HepG2 (cell line): ENCODE measurements around the gene GNB3. TPM values are rescaled to one million over a fixed set of nuclear protein-coding genes. Genes with fewer than 3 reads are reported as not detected.

Source experiments
- FOXO1 ChIP-seq: sonication (generic); formaldehyde crosslinking; IDR thresholded peaks from 2 replicates; pipeline ENCODE4 v1.4.0; 2020; ENCODE audit warnings: missing genetic modification reagents
- HOXA7 ChIP-seq: sonication (generic); formaldehyde crosslinking; IDR thresholded peaks from 2 replicates; pipeline ENCODE4 v1.8.1; 2022; ENCODE audit warnings: mild to moderate bottlenecking, missing genetic modification reagents, moderate library complexity
- MIXL1 ChIP-seq: IDR thresholded peaks from 2 replicates; pipeline ENCODE4 v1.6.1; 2016
- NFKBIZ ChIP-seq: IDR thresholded peaks from 2 replicates; pipeline ENCODE4 v1.6.1; 2018; ENCODE audit warnings: missing genetic modification reagents, missing compliant biosample characterization
- REL ChIP-seq: sonication (generic); formaldehyde crosslinking; conservative IDR thresholded peaks from 2 replicates; pipeline ENCODE4 v1.8.0; 2022; ENCODE audit warnings: mild to moderate bottlenecking, missing genetic modification reagents, moderate library complexity
- SCMH1 ChIP-seq: sonication (generic); formaldehyde crosslinking; IDR thresholded peaks from 2 replicates; pipeline ENCODE4 v1.9.0; 2021; ENCODE audit warnings: missing genetic modification reagents, mild to moderate bottlenecking, borderline replicate concordance
- SMAD9 ChIP-seq: sonication (generic); formaldehyde crosslinking; IDR thresholded peaks from 2 replicates; pipeline ENCODE4 v1.5.1; 2020; ENCODE audit warnings: mild to moderate bottlenecking, missing genetic modification reagents
- ZFX ChIP-seq: sonication (generic); formaldehyde crosslinking; IDR thresholded peaks from 2 replicates; pipeline ENCODE4 v1.4.0; 2020; ENCODE audit warnings: mild to moderate bottlenecking, low read depth, missing genetic modification reagents, moderate library complexity
- ZNF446 ChIP-seq: sonication (generic); formaldehyde crosslinking; IDR thresholded peaks from 2 replicates; pipeline ENCODE4 v1.5.0; 2020; ENCODE audit warnings: mild to moderate bottlenecking, missing genetic modification reagents
- ZNF7 ChIP-seq: IDR thresholded peaks from 2 replicates; pipeline ENCODE4 v1.6.1; 2016; ENCODE audit warnings: missing biosample characterization, missing genetic modification reagents
- ZNF703 ChIP-seq: sonication (generic); formaldehyde crosslinking; IDR thresholded peaks from 2 replicates; pipeline ENCODE4 v1.5.1; 2020; ENCODE audit warnings: missing genetic modification reagents, mild to moderate bottlenecking, moderate library complexity, borderline replicate concordance
- ZNF850 ChIP-seq: sonication (generic); formaldehyde crosslinking; conservative IDR thresholded peaks from 2 replicates; pipeline ENCODE4 v1.9.0; 2021; ENCODE audit warnings: mild to moderate bottlenecking, missing genetic modification reagents
- polyA plus RNA-seq, 8 experiments: library from polyadenylated mRNA; depleted of rRNA in 3 of 8; stranded (reverse) in 7 of 8; unstranded in 1 of 8; fragments of >200 nt; fragmentation: Illumina TruSeq in 4 of 8; extraction: Trizol in 4 of 8; gene quantifications; 2 replicates each; pipeline versions ENCODE4 v1.2.1 to v1.2.3, GENCODE V29; 2011 to 2016; ENCODE audit warnings: low read depth in 4 of 8, missing spikeins in 1 of 8, mixed read lengths in 1 of 8; ENCODE audit not compliant: insufficient read depth in 1 of 8
- total RNA-seq, 5 experiments: library from RNA; depleted of rRNA; stranded (reverse); fragments of >200 nt; fragmentation: Illumina TruSeq; extraction: Trizol; gene quantifications; 2 replicates each; pipeline ENCODE4 v1.2.3, GENCODE V29; 2016; ENCODE audit warnings: low read depth in 1 of 5
- TF ChIP-seq, protein P1 (sequence below): sonication (generic); formaldehyde crosslinking; IDR thresholded peaks from 2 replicates; pipeline ENCODE4 v1.8.1; 2023; ENCODE audit warnings: mild to moderate bottlenecking, missing genetic modification reagents
- TF ChIP-seq, protein P2 (sequence below): sonication (generic); formaldehyde crosslinking; IDR thresholded peaks from 2 replicates; pipeline ENCODE4 v1.4.0; 2020; ENCODE audit warnings: missing genetic modification reagents
- TF ChIP-seq, protein P3 (sequence below): sonication (generic); formaldehyde crosslinking; IDR thresholded peaks from 2 replicates; pipeline ENCODE4 v1.8.1; 2023; ENCODE audit warnings: mild to moderate bottlenecking, missing genetic modification reagents
- TF ChIP-seq, protein P4 (sequence below): sonication (generic); formaldehyde crosslinking; IDR thresholded peaks from 2 replicates; pipeline ENCODE4 v1.5.1; 2020; ENCODE audit warnings: mild to moderate bottlenecking, missing genetic modification reagents, borderline replicate concordance
- TF ChIP-seq, protein P5 (sequence below): sonication (generic); formaldehyde crosslinking; IDR thresholded peaks from 2 replicates; pipeline ENCODE4 v1.4.0; 2020; ENCODE audit warnings: mild to moderate bottlenecking, low read depth, missing genetic modification reagents

Gene GNB3
- total and polyA plus RNA-seq, 2 of the 13 experiments (the other 11 are each of a cell fraction or from before 2014, with no cell fraction given): 1.3 to 3.6 TPM

DNA sequence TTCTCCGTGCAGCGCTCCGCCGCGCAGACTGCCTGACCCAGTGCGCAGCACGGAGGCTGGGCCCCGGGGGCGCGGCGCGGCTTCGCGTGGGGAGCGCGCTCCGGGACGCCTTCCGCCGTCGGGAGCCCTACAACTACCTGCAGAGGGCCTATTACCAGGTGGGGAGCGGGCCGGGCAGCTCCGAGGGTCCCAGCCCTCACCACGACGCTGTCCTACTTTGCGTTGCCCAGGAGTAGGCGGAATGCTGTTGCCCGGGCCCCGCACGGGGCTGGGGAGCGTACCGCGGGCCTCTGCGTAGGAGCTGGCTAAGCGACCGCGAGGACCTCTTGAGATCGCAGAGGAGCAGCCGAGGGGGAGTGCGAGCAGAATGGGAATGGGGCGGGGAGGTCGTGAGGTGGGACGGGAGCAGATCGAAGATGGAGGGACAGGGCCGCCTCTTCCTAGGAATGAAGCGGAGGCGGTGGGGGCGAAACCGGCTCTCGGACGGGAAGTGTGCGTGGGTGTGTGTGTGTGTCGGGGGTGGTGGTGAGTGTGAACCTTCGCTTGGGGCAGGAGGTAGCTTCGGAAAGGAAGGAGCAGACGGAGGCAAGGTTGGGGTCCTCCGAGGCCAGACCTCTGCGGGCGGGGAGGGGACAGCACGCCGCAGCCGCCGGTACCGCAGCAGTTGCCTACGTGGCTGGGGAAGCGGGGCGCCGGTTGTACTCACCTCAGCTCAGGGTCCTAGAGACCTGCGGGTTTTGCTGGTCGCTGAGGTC, 11.8 kb upstream of the GNB3 start (continued):
- TF ChIP-seq, protein P1, sequence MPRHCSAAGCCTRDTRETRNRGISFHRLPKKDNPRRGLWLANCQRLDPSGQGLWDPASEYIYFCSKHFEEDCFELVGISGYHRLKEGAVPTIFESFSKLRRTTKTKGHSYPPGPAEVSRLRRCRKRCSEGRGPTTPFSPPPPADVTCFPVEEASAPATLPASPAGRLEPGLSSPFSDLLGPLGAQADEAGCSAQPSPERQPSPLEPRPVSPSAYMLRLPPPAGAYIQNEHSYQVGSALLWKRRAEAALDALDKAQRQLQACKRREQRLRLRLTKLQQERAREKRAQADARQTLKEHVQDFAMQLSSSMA (CRISPR knock-in tag): peak; percentile 71; the same call in 1 of the 2 replicates
- TF ChIP-seq ZNF446: peak; percentile 46; the same call in 1 of the 2 replicates
- peak; percentile 77 for TF ChIP-seq ZFX (CRISPR knock-in tag)
- TF ChIP-seq REL: no peak
- no peak for TF ChIP-seq NFKBIZ
- TF ChIP-seq, protein P2, sequence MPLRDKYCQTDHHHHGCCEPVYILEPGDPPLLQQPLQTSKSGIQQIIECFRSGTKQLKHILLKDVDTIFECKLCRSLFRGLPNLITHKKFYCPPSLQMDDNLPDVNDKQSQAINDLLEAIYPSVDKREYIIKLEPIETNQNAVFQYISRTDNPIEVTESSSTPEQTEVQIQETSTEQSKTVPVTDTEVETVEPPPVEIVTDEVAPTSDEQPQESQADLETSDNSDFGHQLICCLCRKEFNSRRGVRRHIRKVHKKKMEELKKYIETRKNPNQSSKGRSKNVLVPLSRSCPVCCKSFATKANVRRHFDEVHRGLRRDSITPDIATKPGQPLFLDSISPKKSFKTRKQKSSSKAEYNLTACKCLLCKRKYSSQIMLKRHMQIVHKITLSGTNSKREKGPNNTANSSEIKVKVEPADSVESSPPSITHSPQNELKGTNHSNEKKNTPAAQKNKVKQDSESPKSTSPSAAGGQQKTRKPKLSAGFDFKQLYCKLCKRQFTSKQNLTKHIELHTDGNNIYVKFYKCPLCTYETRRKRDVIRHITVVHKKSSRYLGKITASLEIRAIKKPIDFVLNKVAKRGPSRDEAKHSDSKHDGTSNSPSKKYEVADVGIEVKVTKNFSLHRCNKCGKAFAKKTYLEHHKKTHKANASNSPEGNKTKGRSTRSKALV (CRISPR knock-in tag): no peak
- no peak for TF ChIP-seq ZNF7 (CRISPR knock-in tag)
- TF ChIP-seq SCMH1 (CRISPR knock-in tag): no peak
- TF ChIP-seq, protein P3, sequence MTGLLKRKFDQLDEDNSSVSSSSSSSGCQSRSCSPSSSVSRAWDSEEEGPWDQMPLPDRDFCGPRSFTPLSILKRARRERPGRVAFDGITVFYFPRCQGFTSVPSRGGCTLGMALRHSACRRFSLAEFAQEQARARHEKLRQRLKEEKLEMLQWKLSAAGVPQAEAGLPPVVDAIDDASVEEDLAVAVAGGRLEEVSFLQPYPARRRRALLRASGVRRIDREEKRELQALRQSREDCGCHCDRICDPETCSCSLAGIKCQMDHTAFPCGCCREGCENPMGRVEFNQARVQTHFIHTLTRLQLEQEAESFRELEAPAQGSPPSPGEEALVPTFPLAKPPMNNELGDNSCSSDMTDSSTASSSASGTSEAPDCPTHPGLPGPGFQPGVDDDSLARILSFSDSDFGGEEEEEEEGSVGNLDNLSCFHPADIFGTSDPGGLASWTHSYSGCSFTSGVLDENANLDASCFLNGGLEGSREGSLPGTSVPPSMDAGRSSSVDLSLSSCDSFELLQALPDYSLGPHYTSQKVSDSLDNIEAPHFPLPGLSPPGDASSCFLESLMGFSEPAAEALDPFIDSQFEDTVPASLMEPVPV (CRISPR knock-in tag): peak; percentile 62; the same call in 1 of the 2 replicates
- TF ChIP-seq, protein P4, sequence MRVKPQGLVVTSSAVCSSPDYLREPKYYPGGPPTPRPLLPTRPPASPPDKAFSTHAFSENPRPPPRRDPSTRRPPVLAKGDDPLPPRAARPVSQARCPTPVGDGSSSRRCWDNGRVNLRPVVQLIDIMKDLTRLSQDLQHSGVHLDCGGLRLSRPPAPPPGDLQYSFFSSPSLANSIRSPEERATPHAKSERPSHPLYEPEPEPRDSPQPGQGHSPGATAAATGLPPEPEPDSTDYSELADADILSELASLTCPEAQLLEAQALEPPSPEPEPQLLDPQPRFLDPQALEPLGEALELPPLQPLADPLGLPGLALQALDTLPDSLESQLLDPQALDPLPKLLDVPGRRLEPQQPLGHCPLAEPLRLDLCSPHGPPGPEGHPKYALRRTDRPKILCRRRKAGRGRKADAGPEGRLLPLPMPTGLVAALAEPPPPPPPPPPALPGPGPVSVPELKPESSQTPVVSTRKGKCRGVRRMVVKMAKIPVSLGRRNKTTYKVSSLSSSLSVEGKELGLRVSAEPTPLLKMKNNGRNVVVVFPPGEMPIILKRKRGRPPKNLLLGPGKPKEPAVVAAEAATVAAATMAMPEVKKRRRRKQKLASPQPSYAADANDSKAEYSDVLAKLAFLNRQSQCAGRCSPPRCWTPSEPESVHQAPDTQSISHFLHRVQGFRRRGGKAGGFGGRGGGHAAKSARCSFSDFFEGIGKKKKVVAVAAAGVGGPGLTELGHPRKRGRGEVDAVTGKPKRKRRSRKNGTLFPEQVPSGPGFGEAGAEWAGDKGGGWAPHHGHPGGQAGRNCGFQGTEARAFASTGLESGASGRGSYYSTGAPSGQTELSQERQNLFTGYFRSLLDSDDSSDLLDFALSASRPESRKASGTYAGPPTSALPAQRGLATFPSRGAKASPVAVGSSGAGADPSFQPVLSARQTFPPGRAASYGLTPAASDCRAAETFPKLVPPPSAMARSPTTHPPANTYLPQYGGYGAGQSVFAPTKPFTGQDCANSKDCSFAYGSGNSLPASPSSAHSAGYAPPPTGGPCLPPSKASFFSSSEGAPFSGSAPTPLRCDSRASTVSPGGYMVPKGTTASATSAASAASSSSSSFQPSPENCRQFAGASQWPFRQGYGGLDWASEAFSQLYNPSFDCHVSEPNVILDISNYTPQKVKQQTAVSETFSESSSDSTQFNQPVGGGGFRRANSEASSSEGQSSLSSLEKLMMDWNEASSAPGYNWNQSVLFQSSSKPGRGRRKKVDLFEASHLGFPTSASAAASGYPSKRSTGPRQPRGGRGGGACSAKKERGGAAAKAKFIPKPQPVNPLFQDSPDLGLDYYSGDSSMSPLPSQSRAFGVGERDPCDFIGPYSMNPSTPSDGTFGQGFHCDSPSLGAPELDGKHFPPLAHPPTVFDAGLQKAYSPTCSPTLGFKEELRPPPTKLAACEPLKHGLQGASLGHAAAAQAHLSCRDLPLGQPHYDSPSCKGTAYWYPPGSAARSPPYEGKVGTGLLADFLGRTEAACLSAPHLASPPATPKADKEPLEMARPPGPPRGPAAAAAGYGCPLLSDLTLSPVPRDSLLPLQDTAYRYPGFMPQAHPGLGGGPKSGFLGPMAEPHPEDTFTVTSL (CRISPR knock-in tag): 0 out of 2 replicates have a peak, but pooled peaks have one; percentile 55
- no peak; the same call in 1 of the 2 replicates for TF ChIP-seq SMAD9 (CRISPR knock-in tag)
- TF ChIP-seq, protein P5, sequence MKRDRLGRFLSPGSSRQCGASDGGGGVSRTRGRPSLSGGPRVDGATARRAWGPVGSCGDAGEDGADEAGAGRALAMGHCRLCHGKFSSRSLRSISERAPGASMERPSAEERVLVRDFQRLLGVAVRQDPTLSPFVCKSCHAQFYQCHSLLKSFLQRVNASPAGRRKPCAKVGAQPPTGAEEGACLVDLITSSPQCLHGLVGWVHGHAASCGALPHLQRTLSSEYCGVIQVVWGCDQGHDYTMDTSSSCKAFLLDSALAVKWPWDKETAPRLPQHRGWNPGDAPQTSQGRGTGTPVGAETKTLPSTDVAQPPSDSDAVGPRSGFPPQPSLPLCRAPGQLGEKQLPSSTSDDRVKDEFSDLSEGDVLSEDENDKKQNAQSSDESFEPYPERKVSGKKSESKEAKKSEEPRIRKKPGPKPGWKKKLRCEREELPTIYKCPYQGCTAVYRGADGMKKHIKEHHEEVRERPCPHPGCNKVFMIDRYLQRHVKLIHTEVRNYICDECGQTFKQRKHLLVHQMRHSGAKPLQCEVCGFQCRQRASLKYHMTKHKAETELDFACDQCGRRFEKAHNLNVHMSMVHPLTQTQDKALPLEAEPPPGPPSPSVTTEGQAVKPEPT (CRISPR knock-in tag): 0 out of 2 replicates have a peak, but pooled peaks have one; percentile 19
- TF ChIP-seq ZNF850 (CRISPR knock-in tag): peak; percentile 90; the same call in 1 of the 2 replicates
- 0 out of 2 replicates have a peak, but pooled peaks have one; percentile 25 for TF ChIP-seq FOXO1
- TF ChIP-seq HOXA7 (CRISPR knock-in tag): no peak
- TF ChIP-seq MIXL1: no peak
- TF ChIP-seq ZNF703 (CRISPR knock-in tag): 0 out of 2 replicates have a peak, but pooled peaks have one; percentile 54
